Kidney tubule cell (primary cell): ENCODE data around the gene NFIX.

Source experiments
- DNase-seq: peaks from one replicate; pipeline ENCODE4 v3.0.0-alpha.2; 2018; ENCODE audit warnings: low spot score

The NFIX gene

GRCh38 chr19:13056052-13056660, 60.9 kb downstream of the NFIX start:
- DNase-seq: peak; percentile 78

GRCh38 chr19:13057147-13057572, 61.9 kb downstream of the NFIX start:
- no peak for DNase-seq

- no peak for DNase-seq
Observed at GRCh38 chr19:13057744-13058143, 62.5 kb downstream of the NFIX start.

- no peak for DNase-seq
Observed at GRCh38 chr19:13058951-13059660, 63.8 kb downstream of the NFIX start.

- no peak for DNase-seq
Observed at GRCh38 chr19:13060233-13060963, 65.1 kb downstream of the NFIX start.

- DNase-seq: peak; percentile 71
Observed at GRCh38 chr19:13060964-13061927, 66.0 kb downstream of the NFIX start.

GRCh38 chr19:13062317-13062716, 67.0 kb downstream of the NFIX start:
- no peak for DNase-seq

GRCh38 chr19:13063461-13064091, 68.3 kb downstream of the NFIX start:
- DNase-seq: no peak

GRCh38 chr19:13064092-13064489, 68.8 kb downstream of the NFIX start:
- no peak for DNase-seq

GRCh38 chr19:13066226-13066625, 71.0 kb downstream of the NFIX start:
- no peak for DNase-seq

- DNase-seq: no peak
Observed at GRCh38 chr19:13066933-13067807, 71.9 kb downstream of the NFIX start.

GRCh38 chr19:13068085-13068846, 73.0 kb downstream of the NFIX start:
- no peak for DNase-seq

GRCh38 chr19:13069415-13070359, 74.4 kb downstream of the NFIX start:
- DNase-seq: no peak

- DNase-seq: no peak
Observed at GRCh38 chr19:13070425-13071140, 75.3 kb downstream of the NFIX start.

- DNase-seq: no peak
Observed at GRCh38 chr19:13071444-13072187, 76.3 kb downstream of the NFIX start.

GRCh38 chr19:13072188-13072908, 77.1 kb downstream of the NFIX start:
- no peak for DNase-seq
